Measurements from ENCODE around the gene NACA2. TPM values are rescaled to one million over a fixed set of nuclear protein-coding genes. Genes with fewer than 3 reads are reported as not detected.

Gene NACA2
- total and polyA plus RNA-seq, 8 donors = 1.5 to 6.4 (median 2.3) TPM; not detected in 2

- Histone ChIP-seq H3K27ac (no peak overlapping the region), H3K9me3 (no peaks in the 10 kb centered on the region), H3K4me1 (no peaks in the 10 kb centered on the region), H3K36me3 (no peaks in the 10 kb centered on the region), H3K27me3 (peaks cover 7 to 20% of the 10 kb centered on the region in 2 donors), H3K4me3 (no peak overlapping the region)
- ATAC-seq (no peak), DNase-seq (no peak)
- TF ChIP-seq CTCF (IDR thresholded peaks at IDR 0.05) = no peak
- intact Hi-C loops (cut with DNase I) = no loop called here
Measured at GRCh38 chr17:61581611-61582349, 9.2 kb downstream of the NACA2 start.

- Histone ChIP-seq H3K4me1 (no peaks in the 10 kb centered on the region), H3K27me3 (peaks cover 7 to 20% of the 10 kb centered on the region in 2 donors), H3K27ac (no peak overlapping the region), H3K4me3 (no peak overlapping the region), H3K9me3 (no peaks in the 10 kb centered on the region), H3K36me3 (no peaks in the 10 kb centered on the region)
- DNase-seq (no peak), ATAC-seq (no peak)
- no peak for TF ChIP-seq CTCF (IDR thresholded peaks at IDR 0.05)
- intact Hi-C loops (cut with DNase I) = no loop called here
Measured at GRCh38 chr17:61580502-61580901, 10.5 kb downstream of the NACA2 start.

GRCh38 chr17:61579961-61580360 lies 11.1 kb downstream of the NACA2 start:
- H3K9me3 ChIP-seq = no peaks in the 10 kb centered on the region
- no peak for TF ChIP-seq CTCF (IDR thresholded peaks at IDR 0.05)
- peaks cover 7 to 20% of the 10 kb centered on the region in 2 donors for H3K27me3 ChIP-seq
- DNase-seq (peak in 1 of 4 donors; percentile 80), ATAC-seq (peak; percentile 26)
- peak overlapping the region in 1 of 2 donors; percentile 13 for H3K27ac ChIP-seq
- no peaks in the 10 kb centered on the region for H3K36me3 ChIP-seq
- intact Hi-C loops (cut with DNase I) = no loop called here
- H3K4me3 ChIP-seq = no peak overlapping the region
- H3K4me1 ChIP-seq = no peaks in the 10 kb centered on the region

GRCh38 chr17:61579347-61579746 lies 11.7 kb downstream of the NACA2 start:
- DNase-seq = no peak
- ATAC-seq = no peak
- Histone ChIP-seq H3K36me3 (no peaks in the 10 kb centered on the region), H3K9me3 (no peaks in the 10 kb centered on the region), H3K27me3 (peaks cover 7 to 20% of the 10 kb centered on the region in 2 donors), H3K27ac (peak overlapping the region in 1 of 2 donors; percentile 13), H3K4me1 (no peaks in the 10 kb centered on the region), H3K4me3 (no peak overlapping the region)
- no peak for TF ChIP-seq CTCF (IDR thresholded peaks at IDR 0.05)
- intact Hi-C loops (cut with DNase I) = no loop called here

GRCh38 chr17:61578645-61579044 lies 12.4 kb downstream of the NACA2 start:
- ATAC-seq (no peak), DNase-seq (no peak)
- Histone ChIP-seq H3K9me3 (no peaks in the 10 kb centered on the region), H3K27ac (no peak overlapping the region), H3K36me3 (no peaks in the 10 kb centered on the region), H3K4me3 (no peak overlapping the region), H3K4me1 (no peaks in the 10 kb centered on the region), H3K27me3 (peaks cover 7 to 20% of the 10 kb centered on the region in 2 donors)
- intact Hi-C loops (cut with DNase I) = no loop called here
- no peak for TF ChIP-seq CTCF (IDR thresholded peaks at IDR 0.05)

Measured in left lung (tissue), 10 donors.